Type B pancreatic cell (in vitro differentiated cells): ENCODE data around the gene TAS1R2. TPM values are rescaled to one million over a fixed set of nuclear protein-coding genes. Genes with fewer than 3 reads are reported as not detected.

ENCODE experiments used
- DNase-seq: peaks from one replicate; pipeline ENCODE4 v3.0.0; 2021; ENCODE audit warnings: mixed read lengths; ENCODE audit not compliant: unreplicated experiment; ENCODE audit errors: extremely low spot score
- H3K27ac Mint-ChIP-seq: 2 replicates; pipeline ENCODE4 v1.8.0; 2021; ENCODE audit warnings: mild to moderate bottlenecking, mixed read lengths
- H3K27me3 Mint-ChIP-seq: 2 replicates; pipeline ENCODE4 v1.8.0; 2021; ENCODE audit warnings: mixed read lengths
- H3K36me3 Mint-ChIP-seq: 2 replicates; pipeline ENCODE4 v1.8.0; 2021; ENCODE audit warnings: mixed read lengths
- H3K4me1 Mint-ChIP-seq: one replicate; pipeline ENCODE4 v1.8.0; 2021; ENCODE audit warnings: mixed read lengths; ENCODE audit not compliant: unreplicated experiment
- H3K4me3 Mint-ChIP-seq: 2 replicates; pipeline ENCODE4 v1.8.0; 2021; ENCODE audit warnings: mild to moderate bottlenecking, mixed read lengths
- H3K9me3 Mint-ChIP-seq: 2 replicates; pipeline ENCODE4 v1.8.0; 2021; ENCODE audit warnings: mixed read lengths
- total RNA-seq: library from RNA; stranded (reverse); gene quantifications from 2 replicates; pipeline ENCODE4 v1.2.1, GENCODE V29; 2021; ENCODE audit warnings: low replicate concordance
- TF ChIP-seq, protein P1 (sequence below): fragments of 200-600 bp; sonication (generic); conservative IDR thresholded peaks from 2 replicates; pipeline ENCODE4 v1.5.0; 2021; ENCODE audit warnings: antibody characterized with exemption, mild to moderate bottlenecking

The TAS1R2 gene
- total RNA-seq, 1 donor from 2014 or later, result not detected

DNA sequence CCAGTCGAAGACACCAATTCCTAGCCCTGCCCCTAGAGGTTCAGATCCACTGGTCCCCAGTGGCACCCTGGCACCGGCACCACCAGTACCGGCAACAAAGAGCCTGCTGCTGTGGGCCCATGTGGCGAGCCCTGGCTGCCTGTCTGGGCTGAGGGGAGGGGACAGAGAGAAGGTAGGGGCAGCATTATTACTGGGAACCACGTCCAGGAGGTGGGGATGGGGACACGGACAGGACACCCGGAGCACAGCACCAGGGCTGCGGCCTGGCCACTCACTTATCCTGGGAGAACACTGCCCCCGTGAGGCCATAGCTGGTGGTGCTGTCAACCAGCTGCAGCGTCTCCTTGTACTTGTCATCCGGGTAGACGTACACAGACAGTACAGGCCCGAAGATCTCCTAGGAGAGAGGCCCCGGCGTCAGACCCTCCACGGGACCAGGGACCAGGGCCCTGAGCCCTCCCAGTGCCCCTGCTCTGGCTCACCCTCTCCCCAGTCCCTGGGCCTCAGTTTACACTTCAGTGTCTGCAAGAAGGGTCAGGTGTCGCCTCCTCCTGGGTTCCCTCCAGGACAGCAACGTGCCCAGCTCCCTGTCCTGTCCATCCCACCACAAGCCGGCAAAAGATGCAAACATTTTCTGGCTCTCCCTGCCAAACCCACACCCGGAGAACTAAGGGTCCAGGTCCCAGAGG, 15.8 kb upstream of the TAS1R2 start:
- peak; percentile 87 for DNase-seq
- Mint-ChIP-seq H3K36me3 (no peaks in the 10 kb centered on the region), H3K27me3 (no peaks in the 10 kb centered on the region), H3K4me3 (no peak overlapping the region), H3K4me1 (no peaks in the 10 kb centered on the region), H3K27ac (no peak overlapping the region), H3K9me3 (no peaks in the 10 kb centered on the region)
- TF ChIP-seq, protein P1, sequence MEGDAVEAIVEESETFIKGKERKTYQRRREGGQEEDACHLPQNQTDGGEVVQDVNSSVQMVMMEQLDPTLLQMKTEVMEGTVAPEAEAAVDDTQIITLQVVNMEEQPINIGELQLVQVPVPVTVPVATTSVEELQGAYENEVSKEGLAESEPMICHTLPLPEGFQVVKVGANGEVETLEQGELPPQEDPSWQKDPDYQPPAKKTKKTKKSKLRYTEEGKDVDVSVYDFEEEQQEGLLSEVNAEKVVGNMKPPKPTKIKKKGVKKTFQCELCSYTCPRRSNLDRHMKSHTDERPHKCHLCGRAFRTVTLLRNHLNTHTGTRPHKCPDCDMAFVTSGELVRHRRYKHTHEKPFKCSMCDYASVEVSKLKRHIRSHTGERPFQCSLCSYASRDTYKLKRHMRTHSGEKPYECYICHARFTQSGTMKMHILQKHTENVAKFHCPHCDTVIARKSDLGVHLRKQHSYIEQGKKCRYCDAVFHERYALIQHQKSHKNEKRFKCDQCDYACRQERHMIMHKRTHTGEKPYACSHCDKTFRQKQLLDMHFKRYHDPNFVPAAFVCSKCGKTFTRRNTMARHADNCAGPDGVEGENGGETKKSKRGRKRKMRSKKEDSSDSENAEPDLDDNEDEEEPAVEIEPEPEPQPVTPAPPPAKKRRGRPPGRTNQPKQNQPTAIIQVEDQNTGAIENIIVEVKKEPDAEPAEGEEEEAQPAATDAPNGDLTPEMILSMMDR, result peak; percentile 92

DNA sequence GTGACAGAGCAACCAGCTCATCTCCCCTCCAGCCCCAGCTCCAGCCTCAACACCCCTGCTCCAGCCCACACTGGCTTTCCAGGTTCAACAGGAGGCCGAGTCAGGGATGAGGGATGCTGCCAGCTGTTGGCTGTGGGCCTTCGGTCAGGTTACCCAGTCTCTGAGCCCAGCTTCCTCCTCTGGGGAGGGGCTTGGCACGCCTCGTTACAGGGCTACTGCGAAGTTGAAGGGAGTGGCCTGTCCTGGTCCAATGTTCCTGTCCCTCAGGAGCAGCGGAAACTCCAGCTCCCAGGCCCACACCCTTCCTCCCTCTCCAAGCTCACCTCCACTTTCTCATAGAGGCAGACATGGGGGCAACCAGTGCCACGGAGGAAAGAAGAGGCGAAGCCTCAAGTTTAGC, 15.1 kb upstream of the TAS1R2 start:
- no peaks in the 10 kb centered on the region for H3K9me3 Mint-ChIP-seq
- TF ChIP-seq, protein P1, result no peak
- no peak overlapping the region for H3K27ac Mint-ChIP-seq
- H3K27me3 Mint-ChIP-seq, result no peaks in the 10 kb centered on the region
- no peaks in the 10 kb centered on the region for H3K36me3 Mint-ChIP-seq
- H3K4me3 Mint-ChIP-seq, result no peak overlapping the region
- no peak for DNase-seq
- no peaks in the 10 kb centered on the region for H3K4me1 Mint-ChIP-seq

DNA sequence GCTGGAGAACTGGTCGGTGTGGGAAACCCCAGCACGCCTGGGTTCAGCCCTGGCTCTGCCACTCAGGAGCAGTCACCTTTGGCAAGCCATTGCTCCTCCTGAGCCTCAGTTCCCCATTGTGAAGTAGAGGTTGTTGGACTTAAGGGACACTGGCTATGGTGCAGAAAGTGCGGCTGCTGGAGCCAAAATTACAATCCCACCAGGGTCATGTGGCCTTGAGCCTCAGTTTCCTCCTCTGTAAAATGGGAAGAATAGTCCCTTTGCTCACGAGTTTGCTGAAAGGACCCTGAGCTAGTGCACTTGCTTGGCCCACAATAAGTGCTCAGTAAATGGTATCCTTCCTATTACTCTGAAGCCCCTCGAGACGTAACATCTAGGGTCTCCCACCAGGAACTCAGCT, 14.6 kb upstream of the TAS1R2 start:
- no peaks in the 10 kb centered on the region for H3K27me3 Mint-ChIP-seq
- no peak for DNase-seq
- H3K36me3 Mint-ChIP-seq, result no peaks in the 10 kb centered on the region
- no peak overlapping the region for H3K4me3 Mint-ChIP-seq
- no peaks in the 10 kb centered on the region for H3K9me3 Mint-ChIP-seq
- H3K4me1 Mint-ChIP-seq, result no peaks in the 10 kb centered on the region
- TF ChIP-seq, protein P1, result no peak
- H3K27ac Mint-ChIP-seq, result no peak overlapping the region

DNA sequence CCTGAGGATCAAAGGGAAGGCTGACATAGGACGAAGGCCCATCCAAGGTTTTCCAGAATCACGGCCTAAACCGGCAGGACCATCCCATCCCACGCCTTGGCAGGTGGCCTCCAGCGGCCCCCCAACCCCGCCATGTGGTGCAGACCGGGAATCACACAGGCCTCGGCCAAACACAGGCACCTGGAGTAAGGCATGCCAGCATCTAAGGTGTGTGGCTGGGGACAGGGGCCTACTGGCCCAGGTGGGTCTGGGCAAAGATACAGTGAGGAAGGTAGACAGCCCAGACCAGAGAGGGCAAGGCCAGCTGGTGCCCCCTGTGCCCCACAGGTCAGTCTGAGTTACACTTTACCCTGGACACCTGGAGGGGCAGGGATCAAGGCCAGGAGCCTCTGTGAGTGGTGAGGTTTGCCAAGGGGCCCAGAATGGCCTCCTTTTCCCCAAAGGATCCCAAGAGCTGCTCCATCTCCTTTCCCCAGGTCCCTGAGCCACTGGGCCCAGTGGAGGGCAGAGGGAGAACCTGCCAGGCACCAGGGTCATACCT, 12.7 kb upstream of the TAS1R2 start:
- no peaks in the 10 kb centered on the region for H3K4me1 Mint-ChIP-seq
- no peaks in the 10 kb centered on the region for H3K27me3 Mint-ChIP-seq
- H3K4me3 Mint-ChIP-seq, result no peak overlapping the region
- TF ChIP-seq, protein P1, result no peak
- H3K9me3 Mint-ChIP-seq, result no peaks in the 10 kb centered on the region
- no peak overlapping the region for H3K27ac Mint-ChIP-seq
- no peaks in the 10 kb centered on the region for H3K36me3 Mint-ChIP-seq
- no peak for DNase-seq

GRCh38 chr1:18871401-18872070, 12.1 kb upstream of the TAS1R2 start:
- Mint-ChIP-seq H3K27ac (no peak overlapping the region), H3K27me3 (peaks cover 4% of the 10 kb centered on the region), H3K9me3 (no peaks in the 10 kb centered on the region), H3K4me1 (no peaks in the 10 kb centered on the region), H3K4me3 (no peak overlapping the region), H3K36me3 (no peaks in the 10 kb centered on the region)
- TF ChIP-seq, protein P1, result no peak
- no peak for DNase-seq
